OCI-LY7 (cell line): ENCODE measurements around the gene USP17L10. TPM values are rescaled to one million over a fixed set of nuclear protein-coding genes. Genes with fewer than 3 reads are reported as not detected.
"Not testable (repeated sequence)": the region's sequence is repeated elsewhere in the genome, so short reads cannot be mapped to it uniquely, and the experiment has no call there.

ENCODE experiments used
- BruUV-seq: library from RNA; stranded (reverse); fragments of 400-500 nt; replicated peaks from 2 replicates; lab custom pipeline; 2021; lab: Mats Ljungman, UMichigan
- CTCF ChIA-PET: fragments of 300-600 bp; sonication (Branson Sonifier 250); formaldehyde crosslinking; loops from one replicate; lab custom pipeline; 2022; ENCODE audit warnings: antibody characterized with exemption; ENCODE audit not compliant: unreplicated experiment; lab: Charles Lee
- POLR2A ChIA-PET: fragments of 300-600 bp; sonication (Branson Sonifier 250); formaldehyde crosslinking; loops from one replicate; lab custom pipeline; 2022; ENCODE audit warnings: antibody characterized with exemption; lab: Charles Lee
- DNase-seq: peaks from one replicate; pipeline ENCODE4 v3.0.0-alpha.2; 2015; ENCODE audit warnings: low spot score
- H2AFZ ChIP-seq: fragments of 200-600 bp; sonication (generic), shearing (Covaris generic); 2 replicates; pipeline ENCODE4 v1.6.1; 2014; ENCODE audit warnings: mild to moderate bottlenecking, antibody characterized with exemption, low read length, moderate library complexity
- H3K27ac ChIP-seq: fragments of 200-600 bp; sonication (generic); 2 replicates; pipeline ENCODE4 v1.5.1; 2014; ENCODE audit warnings: mixed run types, low read depth, mild to moderate bottlenecking, moderate library complexity, low read length, inconsistent platforms; ENCODE audit not compliant: poor library complexity, severe bottlenecking
- H3K36me3 ChIP-seq: fragments of 200-600 bp; sonication (generic); 2 replicates; pipeline ENCODE4 v1.6.1; 2014; ENCODE audit warnings: mild to moderate bottlenecking, antibody characterized with exemption, low read length, moderate library complexity, mixed read lengths; ENCODE audit not compliant: insufficient read depth
- H3K4me1 ChIP-seq: fragments of 200-600 bp; sonication (generic); 2 replicates; pipeline ENCODE4 v1.5.1; 2014; ENCODE audit warnings: mild to moderate bottlenecking, low read length; ENCODE audit not compliant: insufficient read depth, poor library complexity, severe bottlenecking
- H3K4me2 ChIP-seq: fragments of 200-600 bp; sonication (generic); 2 replicates; pipeline ENCODE4 v1.6.1; 2014; ENCODE audit warnings: mild to moderate bottlenecking, low read length
- H3K4me3 ChIP-seq: fragments of 200-600 bp; sonication (generic); 2 replicates; pipeline ENCODE4 v1.5.1; 2014; ENCODE audit warnings: mild to moderate bottlenecking, low read depth, low read length; ENCODE audit not compliant: poor library complexity, severe bottlenecking
- H3K79me2 ChIP-seq: fragments of 200-600 bp; sonication (generic); 2 replicates; pipeline ENCODE4 v1.6.1; 2016; ENCODE audit warnings: low read depth, mild to moderate bottlenecking, low read length, moderate library complexity, mixed read lengths; ENCODE audit not compliant: insufficient read depth
- H3K9me2 ChIP-seq: fragments of 200-600 bp; sonication (generic); 2 replicates; pipeline ENCODE4 v1.6.1; 2016; ENCODE audit warnings: mild to moderate bottlenecking, low read length, mixed read lengths; ENCODE audit not compliant: insufficient read depth
- H3K9me3 ChIP-seq: fragments of 200-600 bp; sonication (generic); 2 replicates; pipeline ENCODE4 v1.6.1; 2014; ENCODE audit warnings: mild to moderate bottlenecking, mixed run types, low read length, mixed read lengths
- H4K20me1 ChIP-seq: fragments of 200-600 bp; sonication (generic); 2 replicates; pipeline ENCODE4 v1.6.1; 2014; ENCODE audit warnings: mild to moderate bottlenecking, antibody characterized with exemption, low read length, moderate library complexity, mixed read lengths; ENCODE audit not compliant: insufficient read depth
- intact Hi-C: fragments of 100-400 bp; cut with micrococcal nuclease; formaldehyde crosslinking; loops from one replicate; pipeline ENCODE4 v1.10.0; 2022; ENCODE audit not compliant: unreplicated experiment
- total RNA-seq, 2 experiments: library from RNA; depleted of rRNA in 1 of 2; stranded (reverse); fragments of >200 nt in 1 of 2; shearing (Covaris generic) in 1 of 2; gene quantifications; 2 replicates each; pipeline ENCODE4 v1.2.3, GENCODE V29; 2014 to 2022

USP17L10 gene
- total RNA-seq, 2 experiments from 2014 or later = not detected

DNA sequence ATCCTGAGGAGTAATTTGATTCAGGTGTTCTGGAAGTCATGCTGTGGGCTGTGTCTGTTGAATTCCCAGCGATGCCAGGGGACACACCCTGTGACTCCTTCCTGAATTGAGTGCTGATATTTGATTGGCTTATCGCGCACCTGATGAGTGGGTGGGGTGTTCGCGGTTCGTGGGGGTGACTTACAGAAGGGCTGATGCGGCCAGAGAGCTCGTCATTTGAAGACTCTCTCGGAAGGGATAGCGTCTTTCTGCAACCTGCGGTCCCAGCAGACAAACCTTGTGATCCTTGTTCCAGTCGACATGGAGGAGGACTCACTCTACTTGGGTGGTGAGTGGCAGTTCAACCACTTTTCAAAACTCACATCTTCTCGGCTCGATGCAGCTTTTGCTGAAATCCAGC lies 14.1 kb downstream of the USP17L10 start, which contains the start of gene USP17L13:
Gene USP17L13, plus strand, starts transcription at position 301 of the 400 bp plus-strand sequence. Its CDS starts 0 bp downstream, at position 301.
- H3K4me3 ChIP-seq, H3K9me2 ChIP-seq, H3K4me1 ChIP-seq, POLR2A ChIA-PET, H3K27ac ChIP-seq, DNase-seq, H3K9me3 ChIP-seq, H3K36me3 ChIP-seq, intact Hi-C loops, H2AFZ ChIP-seq, H3K4me2 ChIP-seq, CTCF ChIA-PET, H3K79me2 ChIP-seq, BruUV-seq, H4K20me1 ChIP-seq: not testable (repeated sequence)

DNA sequence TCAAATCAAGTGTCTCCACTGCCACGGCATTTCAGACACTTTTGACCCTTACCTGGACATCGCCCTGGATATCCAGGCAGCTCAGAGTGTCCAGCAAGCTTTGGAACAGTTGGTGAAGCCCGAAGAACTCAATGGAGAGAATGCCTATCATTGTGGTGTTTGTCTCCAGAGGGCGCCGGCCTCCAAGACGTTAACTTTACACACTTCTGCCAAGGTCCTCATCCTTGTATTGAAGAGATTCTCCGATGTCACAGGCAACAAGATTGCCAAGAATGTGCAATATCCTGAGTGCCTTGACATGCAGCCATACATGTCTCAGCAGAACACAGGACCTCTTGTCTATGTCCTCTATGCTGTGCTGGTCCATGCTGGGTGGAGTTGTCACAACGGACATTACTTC lies 19.8 kb downstream of the USP17L10 start:
- H2AFZ ChIP-seq, H3K4me2 ChIP-seq, H3K4me1 ChIP-seq, H3K9me3 ChIP-seq, H3K9me2 ChIP-seq, H3K79me2 ChIP-seq, CTCF ChIA-PET, intact Hi-C loops, H3K4me3 ChIP-seq, H3K27ac ChIP-seq, H3K36me3 ChIP-seq, H4K20me1 ChIP-seq, BruUV-seq, POLR2A ChIA-PET, DNase-seq: not testable (repeated sequence)

DNA sequence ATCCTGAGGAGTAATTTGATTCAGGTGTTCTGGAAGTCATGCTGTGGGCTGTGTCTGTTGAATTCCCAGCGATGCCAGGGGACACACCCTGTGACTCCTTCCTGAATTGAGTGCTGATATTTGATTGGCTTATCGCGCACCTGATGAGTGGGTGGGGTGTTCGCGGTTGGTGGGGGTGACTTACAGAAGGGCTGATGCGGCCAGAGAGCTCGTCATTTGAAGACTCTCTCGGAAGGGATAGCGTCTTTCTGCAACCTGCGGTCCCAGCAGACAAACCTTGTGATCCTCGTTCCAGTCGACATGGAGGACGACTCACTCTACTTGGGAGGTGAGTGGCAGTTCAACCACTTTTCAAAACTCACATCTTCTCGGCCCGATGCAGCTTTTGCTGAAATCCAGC lies 23.6 kb downstream of the USP17L10 start, which contains the start of gene USP17L15:
Gene USP17L15, plus strand, starts transcription at position 301 of the 400 bp plus-strand sequence. Its CDS starts 0 bp downstream, at position 301.
- H3K9me3 ChIP-seq, POLR2A ChIA-PET, DNase-seq, H3K79me2 ChIP-seq, H3K9me2 ChIP-seq, BruUV-seq, CTCF ChIA-PET, H4K20me1 ChIP-seq, H3K36me3 ChIP-seq, H3K4me2 ChIP-seq, H3K4me1 ChIP-seq, intact Hi-C loops, H3K27ac ChIP-seq, H2AFZ ChIP-seq, H3K4me3 ChIP-seq: not testable (repeated sequence)

GRCh38 chr4:9238461-9238860 lies 28.0 kb downstream of the USP17L10 start:
- CTCF ChIA-PET, H3K79me2 ChIP-seq, H2AFZ ChIP-seq, H3K9me2 ChIP-seq, BruUV-seq, intact Hi-C loops, H3K9me3 ChIP-seq, H4K20me1 ChIP-seq, H3K36me3 ChIP-seq, H3K4me2 ChIP-seq, DNase-seq, H3K27ac ChIP-seq, H3K4me1 ChIP-seq, H3K4me3 ChIP-seq, POLR2A ChIA-PET: not testable (repeated sequence)

- BruUV-seq, H3K79me2 ChIP-seq, H3K27ac ChIP-seq, H3K4me2 ChIP-seq, H3K9me3 ChIP-seq, H3K4me3 ChIP-seq, H3K9me2 ChIP-seq, H4K20me1 ChIP-seq, CTCF ChIA-PET, H3K36me3 ChIP-seq, intact Hi-C loops, H3K4me1 ChIP-seq, H2AFZ ChIP-seq, DNase-seq, POLR2A ChIA-PET: not testable (repeated sequence)
These were observed 33.1 kb downstream of the USP17L10 start, which contains the start of gene USP17L17 for GRCh38 chr4:9243579-9243978. USP17L17 (plus strand) TSS chr4:9243879; CDS start chr4:9243879, 0 bp downstream.

DNA sequence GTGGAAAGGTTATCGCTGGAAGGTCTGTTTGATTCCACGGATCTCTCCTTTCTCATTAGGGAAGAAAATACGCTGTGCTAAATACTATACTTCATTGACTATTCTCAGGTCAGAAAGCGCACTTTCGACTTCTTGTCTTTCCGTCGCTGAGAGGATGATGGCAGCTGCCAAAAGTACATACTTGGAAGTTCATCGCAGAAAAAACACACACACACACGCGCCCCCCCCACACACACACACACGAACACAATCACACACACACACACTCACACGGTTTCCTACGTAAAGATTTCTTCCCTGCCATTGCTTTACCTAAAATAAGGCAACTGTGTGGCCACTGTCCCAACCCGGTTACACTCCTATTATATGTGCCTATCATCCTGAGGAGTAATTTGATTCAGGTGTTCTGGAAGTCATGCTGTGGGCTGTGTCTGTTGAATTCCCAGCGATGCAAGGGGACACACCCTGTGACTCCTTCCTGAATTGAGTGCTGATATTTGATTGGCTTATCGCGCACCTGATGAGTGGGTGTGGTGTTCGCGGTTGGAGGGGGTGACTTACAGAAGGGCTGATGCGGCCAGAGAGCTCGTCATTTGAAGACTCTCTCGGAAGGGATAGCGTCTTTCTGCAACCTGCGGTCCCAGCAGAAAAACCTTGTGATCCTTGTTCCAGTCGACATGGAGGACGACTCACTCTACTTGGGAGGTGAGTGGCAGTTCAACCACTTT lies 37.7 kb downstream of the USP17L10 start, which contains the start of gene USP17L18:
Gene USP17L18, plus strand, starts transcription at position 678 of the 728 bp plus-strand sequence. Its CDS starts 0 bp downstream, at position 678.
- H4K20me1 ChIP-seq, H3K4me1 ChIP-seq, CTCF ChIA-PET, H3K79me2 ChIP-seq, BruUV-seq, H3K4me3 ChIP-seq, H3K9me2 ChIP-seq, H3K27ac ChIP-seq, intact Hi-C loops, H3K9me3 ChIP-seq, H3K4me2 ChIP-seq, H2AFZ ChIP-seq, H3K36me3 ChIP-seq, DNase-seq, POLR2A ChIA-PET: not testable (repeated sequence)
